Measurements from ENCODE around the gene ZBTB46.

DNA sequence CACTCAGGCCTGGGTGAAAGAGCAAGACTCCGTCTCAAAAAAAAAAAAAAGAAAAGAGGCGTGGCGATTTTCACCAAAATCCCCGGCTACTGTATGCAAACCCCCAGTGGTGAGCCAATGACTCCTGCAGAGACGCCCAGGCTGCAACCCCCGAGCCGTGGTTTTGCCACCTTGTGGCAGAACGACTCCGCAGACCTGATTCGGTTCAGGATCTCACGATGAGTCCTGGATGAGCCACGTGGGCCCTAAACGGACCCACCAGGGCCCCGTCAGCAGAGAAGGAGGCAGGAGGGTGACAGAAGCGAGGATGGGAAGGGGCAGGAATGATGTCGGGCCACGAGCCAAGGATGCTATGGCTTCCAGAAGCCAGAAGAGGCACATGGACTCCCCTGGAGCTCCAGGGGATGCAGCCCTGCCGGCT, 49.0 kb downstream of the ZBTB46 start:
- no peak for TF ChIP-seq EZH2phosphoT487 (conservative IDR thresholded peaks at IDR 0.05; ENCODE audit: low read length)
- TF ChIP-seq CTCF (IDR thresholded peaks at IDR 0.05; ENCODE audit: insufficient read depth, low read length, poor library complexity, severe bottlenecking) = peak; percentile 20

Data from SU-DHL-6 (cell line).